NCI-H2227 (cell line): ENCODE results near the gene GNG12.

Experiments used
- DNase-seq: peaks from one replicate; lab custom pipeline; 2025; ENCODE audit not compliant: unreplicated experiment; lab: John Stamatoyannopoulos, UW

Gene GNG12

GRCh38 chr1:67711158-67711854, 122.0 kb downstream of the GNG12 start:
- DNase-seq: no peak

GRCh38 chr1:67710417-67710816, 122.8 kb downstream of the GNG12 start:
- DNase-seq: no peak

- no peak for DNase-seq
Observed at GRCh38 chr1:67708606-67709005, 124.7 kb downstream of the GNG12 start.

GRCh38 chr1:67705735-67706453, 127.4 kb downstream of the GNG12 start:
- DNase-seq: no peak

GRCh38 chr1:67704351-67704750, 128.9 kb downstream of the GNG12 start:
- no peak for DNase-seq

GRCh38 chr1:67701876-67702275, 131.4 kb downstream of the GNG12 start:
- DNase-seq: no peak

GRCh38 chr1:67700692-67701410, 132.4 kb downstream of the GNG12 start:
- peak; percentile 5 for DNase-seq

- no peak for DNase-seq
Observed at GRCh38 chr1:67700220-67700619, 133.0 kb downstream of the GNG12 start.

- DNase-seq: no peak
Observed at GRCh38 chr1:67696708-67697107, 136.6 kb downstream of the GNG12 start.

GRCh38 chr1:67695963-67696362, 137.3 kb downstream of the GNG12 start:
- no peak for DNase-seq

GRCh38 chr1:67691712-67692111, 141.6 kb downstream of the GNG12 start:
- DNase-seq: no peak

GRCh38 chr1:67690411-67690810, 142.9 kb downstream of the GNG12 start:
- no peak for DNase-seq

GRCh38 chr1:67690018-67690363, 143.3 kb downstream of the GNG12 start:
- DNase-seq: no peak

- no peak for DNase-seq
Observed at GRCh38 chr1:67689267-67690017, 143.8 kb downstream of the GNG12 start.

- DNase-seq: no peak
Observed at GRCh38 chr1:67688526-67689219, 144.6 kb downstream of the GNG12 start.

- DNase-seq: no peak
Observed at GRCh38 chr1:67687649-67688048, 145.6 kb downstream of the GNG12 start.

- no peak for DNase-seq
Observed at GRCh38 chr1:67687198-67687545, 146.1 kb downstream of the GNG12 start.

- peak; percentile 65 for DNase-seq
Observed at GRCh38 chr1:67686267-67687197, 146.7 kb downstream of the GNG12 start.

- DNase-seq: peak; percentile 46
Observed at GRCh38 chr1:67685558-67686266, 147.6 kb downstream of the GNG12 start.
